Activated naive CD4-positive, alpha-beta T cell treated with Interleukin-2 at 50 U/mL for 16 hours (primary cell): ENCODE measurements around the gene TAF3.

Experiments used
- DNase-seq: peaks from one replicate; pipeline ENCODE4 v3.0.0-alpha.2; 2020

Gene TAF3

GRCh38 chr10:7881119-7881518 lies 62.8 kb downstream of the TAF3 start:
- DNase-seq: no peak

- no peak for DNase-seq
These were observed 67.8 kb downstream of the TAF3 start for GRCh38 chr10:7886056-7886455.

GRCh38 chr10:7887174-7887816 lies 69.0 kb downstream of the TAF3 start:
- no peak for DNase-seq

GRCh38 chr10:7889947-7890542 lies 71.7 kb downstream of the TAF3 start:
- DNase-seq: no peak

- no peak for DNase-seq
These were observed 72.5 kb downstream of the TAF3 start for GRCh38 chr10:7890781-7891180.

- no peak for DNase-seq
These were observed 73.3 kb downstream of the TAF3 start for GRCh38 chr10:7891634-7892033.

GRCh38 chr10:7892146-7892545 lies 73.8 kb downstream of the TAF3 start:
- no peak for DNase-seq

GRCh38 chr10:7895699-7896090 lies 77.4 kb downstream of the TAF3 start:
- DNase-seq: no peak

- no peak for DNase-seq
These were observed 78.0 kb downstream of the TAF3 start for GRCh38 chr10:7896297-7896696.

GRCh38 chr10:7901256-7901655 lies 83.0 kb downstream of the TAF3 start:
- DNase-seq: no peak

GRCh38 chr10:7902413-7902812 lies 84.1 kb downstream of the TAF3 start:
- DNase-seq: no peak

- no peak for DNase-seq
These were observed 85.5 kb downstream of the TAF3 start for GRCh38 chr10:7903851-7904250.

GRCh38 chr10:7906128-7906527 lies 87.8 kb downstream of the TAF3 start:
- DNase-seq: no peak

- no peak for DNase-seq
These were observed 90.4 kb downstream of the TAF3 start for GRCh38 chr10:7908541-7909210.

- no peak for DNase-seq
These were observed 95.0 kb downstream of the TAF3 start for GRCh38 chr10:7913126-7913872.

- DNase-seq: no peak
These were observed 97.7 kb downstream of the TAF3 start for GRCh38 chr10:7915923-7916536.

- DNase-seq: no peak
These were observed 99.4 kb downstream of the TAF3 start for GRCh38 chr10:7917736-7918135.

GRCh38 chr10:7922707-7923106 lies 104.4 kb downstream of the TAF3 start:
- no peak for DNase-seq

GRCh38 chr10:7928536-7928935 lies 110.2 kb downstream of the TAF3 start:
- no peak for DNase-seq

GRCh38 chr10:7932301-7933036 lies 114.2 kb downstream of the TAF3 start:
- no peak for DNase-seq

GRCh38 chr10:7933262-7933661 lies 115.0 kb downstream of the TAF3 start:
- DNase-seq: no peak

GRCh38 chr10:7933757-7934156 lies 115.5 kb downstream of the TAF3 start:
- DNase-seq: no peak
